Measurements from ENCODE around the gene SLC44A1. TPM values are rescaled to one million over a fixed set of nuclear protein-coding genes. Genes with fewer than 3 reads are reported as not detected.

SLC44A1 gene
- 42.3 TPM for total RNA-seq
- polyA plus RNA-seq (ENCODE audit: insufficient read depth, low read depth, low replicate concordance): 17.4 TPM
- long read RNA-seq, donor 1, full-length matches to known transcripts: 7 of 7 reads
- long read RNA-seq, donor 1, partial matches to known transcripts: 0 of 7 reads
- long read RNA-seq, donor 1, other reads (novel, unspliced or antisense): 0 of 7 reads
- long read RNA-seq, donor 2, full-length matches to known transcripts: 9 of 14 reads
- long read RNA-seq, donor 2, partial matches to known transcripts: 5 of 14 reads
- long read RNA-seq, donor 2, other reads (novel, unspliced or antisense): 0 of 14 reads
- long read RNA-seq, donor 3, full-length matches to known transcripts: 12 of 30 reads
- long read RNA-seq, donor 3, partial matches to known transcripts: 18 of 30 reads
- long read RNA-seq, donor 3, other reads (novel, unspliced or antisense): 0 of 30 reads
- long read RNA-seq, donor 4, full-length matches to known transcripts: 7 of 7 reads
- long read RNA-seq, donor 4, partial matches to known transcripts: 0 of 7 reads
- long read RNA-seq, donor 4, other reads (novel, unspliced or antisense): 0 of 7 reads
- long read RNA-seq, donor 5, full-length matches to known transcripts: 1 of 1 reads
- long read RNA-seq, donor 5, partial matches to known transcripts: 0 of 1 reads
- long read RNA-seq, donor 5, other reads (novel, unspliced or antisense): 0 of 1 reads
- long read RNA-seq, donor 6, full-length matches to known transcripts: 1 of 1 reads
- long read RNA-seq, donor 6, partial matches to known transcripts: 0 of 1 reads
- long read RNA-seq, donor 6, other reads (novel, unspliced or antisense): 0 of 1 reads
- long read RNA-seq, donor 7, full-length matches to known transcripts: 42 of 56 reads
- long read RNA-seq, donor 7, partial matches to known transcripts: 1 of 56 reads
- long read RNA-seq, donor 7, other reads (novel, unspliced or antisense): 13 of 56 reads
- long read RNA-seq, donor 8, full-length matches to known transcripts: 1 of 6 reads
- long read RNA-seq, donor 8, partial matches to known transcripts: 5 of 6 reads
- long read RNA-seq, donor 8, other reads (novel, unspliced or antisense): 0 of 6 reads
- long read RNA-seq, donor 9, full-length matches to known transcripts: 5 of 5 reads
- long read RNA-seq, donor 9, partial matches to known transcripts: 0 of 5 reads
- long read RNA-seq, donor 9, other reads (novel, unspliced or antisense): 0 of 5 reads
- long read RNA-seq, donor 10, full-length matches to known transcripts: 2 of 7 reads
- long read RNA-seq, donor 10, partial matches to known transcripts: 5 of 7 reads
- long read RNA-seq, donor 10, other reads (novel, unspliced or antisense): 0 of 7 reads

- intact Hi-C loops (cut with DNase I): no loop called here
- Histone ChIP-seq H3K9ac (ENCODE audit: low read length in 3 of 3) (peak within 1 kb of the TSS; percentile 56 to 64 (median 58)), H3K36me3 (ENCODE audit: control insufficient read depth in 2 of 3, insufficient read depth in 3 of 3, low read length in 3 of 3) (no peaks in the 10 kb centered on the region), H3K27me3 (ENCODE audit: control insufficient read depth, insufficient read depth, low read length) (no peaks in the 10 kb centered on the region), H3K9me3 (ENCODE audit: control insufficient read depth in 2 of 3, insufficient read depth in 1 of 3, low read length in 3 of 3) (no peaks in the 10 kb centered on the region), H3K4me1 (ENCODE audit: control insufficient read depth in 2 of 3, insufficient read depth in 2 of 3, low read depth in 1 of 3, low read length in 3 of 3) (peaks cover 3 to 10% (median 4%) of the 10 kb centered on the region in 3 donors), H3K27ac (ENCODE audit: low read depth in 2 of 2, low read length in 2 of 2) (peak within 1 kb of the TSS; percentile 83 to 87), H3K4me3 (ENCODE audit: low read length in 3 of 3) (peak within 1 kb of the TSS; percentile 71 to 87 (median 78))
- FAIRE-seq (no peak), DNase-seq (peak; percentile 96 to 99 (median 97))
- TF ChIP-seq, protein P1, sequence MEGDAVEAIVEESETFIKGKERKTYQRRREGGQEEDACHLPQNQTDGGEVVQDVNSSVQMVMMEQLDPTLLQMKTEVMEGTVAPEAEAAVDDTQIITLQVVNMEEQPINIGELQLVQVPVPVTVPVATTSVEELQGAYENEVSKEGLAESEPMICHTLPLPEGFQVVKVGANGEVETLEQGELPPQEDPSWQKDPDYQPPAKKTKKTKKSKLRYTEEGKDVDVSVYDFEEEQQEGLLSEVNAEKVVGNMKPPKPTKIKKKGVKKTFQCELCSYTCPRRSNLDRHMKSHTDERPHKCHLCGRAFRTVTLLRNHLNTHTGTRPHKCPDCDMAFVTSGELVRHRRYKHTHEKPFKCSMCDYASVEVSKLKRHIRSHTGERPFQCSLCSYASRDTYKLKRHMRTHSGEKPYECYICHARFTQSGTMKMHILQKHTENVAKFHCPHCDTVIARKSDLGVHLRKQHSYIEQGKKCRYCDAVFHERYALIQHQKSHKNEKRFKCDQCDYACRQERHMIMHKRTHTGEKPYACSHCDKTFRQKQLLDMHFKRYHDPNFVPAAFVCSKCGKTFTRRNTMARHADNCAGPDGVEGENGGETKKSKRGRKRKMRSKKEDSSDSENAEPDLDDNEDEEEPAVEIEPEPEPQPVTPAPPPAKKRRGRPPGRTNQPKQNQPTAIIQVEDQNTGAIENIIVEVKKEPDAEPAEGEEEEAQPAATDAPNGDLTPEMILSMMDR (IDR thresholded peaks at IDR 0.05; ENCODE audit: borderline replicate concordance, extremely low read depth, insufficient read depth): no peak
Observed at GRCh38 chr9:105244003-105244733, at the start of gene SLC44A1. Gene SLC44A1, plus strand, starts transcription at chr9:105244651. Its CDS starts 218 bp downstream, at chr9:105244869.

DNA sequence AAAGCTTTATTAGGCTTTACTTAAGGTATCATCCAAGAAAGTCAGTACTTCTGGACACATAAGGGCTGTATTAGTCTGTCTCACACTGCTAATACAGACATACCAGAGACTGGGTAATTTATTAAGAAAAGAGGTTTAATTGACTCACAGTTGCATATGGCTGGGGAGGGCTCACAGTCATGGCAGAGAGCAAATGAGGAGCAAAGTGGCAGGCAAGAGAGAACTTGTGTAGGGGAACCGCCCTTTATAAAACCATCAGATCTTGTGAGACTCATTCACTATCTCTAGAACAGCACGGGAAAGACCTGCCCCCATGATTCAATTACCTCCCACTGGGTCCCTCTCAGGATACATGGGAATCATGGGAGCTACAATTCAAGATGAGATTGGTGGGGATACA, 49.2 kb upstream of the SLC44A1 start:
- Histone ChIP-seq H3K27me3 (ENCODE audit: control insufficient read depth, insufficient read depth, low read length) (no peaks in the 10 kb centered on the region), H3K36me3 (ENCODE audit: control insufficient read depth in 2 of 3, insufficient read depth in 3 of 3, low read length in 3 of 3) (no peaks in the 10 kb centered on the region), H3K9me3 (ENCODE audit: control insufficient read depth in 2 of 3, insufficient read depth in 1 of 3, low read length in 3 of 3) (no peaks in the 10 kb centered on the region), H3K4me1 (ENCODE audit: control insufficient read depth in 2 of 3, insufficient read depth in 2 of 3, low read depth in 1 of 3, low read length in 3 of 3) (no peaks in the 10 kb centered on the region), H3K27ac (ENCODE audit: low read depth in 2 of 2, low read length in 2 of 2) (no peak overlapping the region), H3K4me3 (ENCODE audit: low read length in 3 of 3) (no peak overlapping the region), H3K9ac (ENCODE audit: low read length in 3 of 3) (no peak overlapping the region)
- no peak for FAIRE-seq
- TF ChIP-seq, protein P1 (IDR thresholded peaks at IDR 0.05; ENCODE audit: borderline replicate concordance, extremely low read depth, insufficient read depth): no peak
- DNase-seq: no peak
- intact Hi-C loops (cut with DNase I): no loop called here

DNA sequence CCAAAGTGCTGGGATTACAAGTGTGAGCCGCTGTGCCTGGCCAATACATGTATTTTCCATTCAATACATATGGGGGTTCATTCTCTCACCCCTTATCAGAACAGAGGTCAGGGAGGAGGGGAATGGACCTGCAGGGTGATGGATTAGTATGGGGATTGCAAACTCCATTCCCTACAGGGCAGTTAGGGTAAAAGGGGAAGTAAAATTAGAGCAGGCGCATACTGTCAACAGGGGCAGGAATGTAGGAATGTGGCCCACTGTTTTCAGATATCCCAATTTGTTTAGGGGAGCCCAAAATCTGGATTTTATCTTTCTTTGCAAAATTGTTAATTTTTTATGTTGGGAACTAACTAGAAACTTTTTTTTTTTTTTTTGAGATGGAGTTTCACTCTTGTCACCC, 46.4 kb upstream of the SLC44A1 start:
- Histone ChIP-seq H3K27me3 (ENCODE audit: control insufficient read depth, insufficient read depth, low read length) (no peaks in the 10 kb centered on the region), H3K4me3 (ENCODE audit: low read length in 3 of 3) (no peak overlapping the region), H3K4me1 (ENCODE audit: control insufficient read depth in 2 of 3, insufficient read depth in 2 of 3, low read depth in 1 of 3, low read length in 3 of 3) (no peaks in the 10 kb centered on the region), H3K9ac (ENCODE audit: low read length in 3 of 3) (no peak overlapping the region), H3K36me3 (ENCODE audit: control insufficient read depth in 2 of 3, insufficient read depth in 3 of 3, low read length in 3 of 3) (no peaks in the 10 kb centered on the region), H3K27ac (ENCODE audit: low read depth in 2 of 2, low read length in 2 of 2) (no peak overlapping the region), H3K9me3 (ENCODE audit: control insufficient read depth in 2 of 3, insufficient read depth in 1 of 3, low read length in 3 of 3) (no peaks in the 10 kb centered on the region)
- DNase-seq (no peak), FAIRE-seq (no peak)
- intact Hi-C loops (cut with DNase I): no loop called here
- TF ChIP-seq, protein P1 (IDR thresholded peaks at IDR 0.05; ENCODE audit: borderline replicate concordance, extremely low read depth, insufficient read depth): no peak
